ENCODE measurements around the gene NGDN.
"Not testable (repeated sequence)": the region's sequence is repeated elsewhere in the genome, so short reads cannot be mapped to it uniquely, and the experiment has no call there.

The NGDN gene, protein sequence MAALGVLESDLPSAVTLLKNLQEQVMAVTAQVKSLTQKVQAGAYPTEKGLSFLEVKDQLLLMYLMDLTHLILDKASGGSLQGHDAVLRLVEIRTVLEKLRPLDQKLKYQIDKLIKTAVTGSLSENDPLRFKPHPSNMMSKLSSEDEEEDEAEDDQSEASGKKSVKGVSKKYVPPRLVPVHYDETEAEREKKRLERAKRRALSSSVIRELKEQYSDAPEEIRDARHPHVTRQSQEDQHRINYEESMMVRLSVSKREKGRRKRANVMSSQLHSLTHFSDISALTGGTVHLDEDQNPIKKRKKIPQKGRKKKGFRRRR

DNA sequence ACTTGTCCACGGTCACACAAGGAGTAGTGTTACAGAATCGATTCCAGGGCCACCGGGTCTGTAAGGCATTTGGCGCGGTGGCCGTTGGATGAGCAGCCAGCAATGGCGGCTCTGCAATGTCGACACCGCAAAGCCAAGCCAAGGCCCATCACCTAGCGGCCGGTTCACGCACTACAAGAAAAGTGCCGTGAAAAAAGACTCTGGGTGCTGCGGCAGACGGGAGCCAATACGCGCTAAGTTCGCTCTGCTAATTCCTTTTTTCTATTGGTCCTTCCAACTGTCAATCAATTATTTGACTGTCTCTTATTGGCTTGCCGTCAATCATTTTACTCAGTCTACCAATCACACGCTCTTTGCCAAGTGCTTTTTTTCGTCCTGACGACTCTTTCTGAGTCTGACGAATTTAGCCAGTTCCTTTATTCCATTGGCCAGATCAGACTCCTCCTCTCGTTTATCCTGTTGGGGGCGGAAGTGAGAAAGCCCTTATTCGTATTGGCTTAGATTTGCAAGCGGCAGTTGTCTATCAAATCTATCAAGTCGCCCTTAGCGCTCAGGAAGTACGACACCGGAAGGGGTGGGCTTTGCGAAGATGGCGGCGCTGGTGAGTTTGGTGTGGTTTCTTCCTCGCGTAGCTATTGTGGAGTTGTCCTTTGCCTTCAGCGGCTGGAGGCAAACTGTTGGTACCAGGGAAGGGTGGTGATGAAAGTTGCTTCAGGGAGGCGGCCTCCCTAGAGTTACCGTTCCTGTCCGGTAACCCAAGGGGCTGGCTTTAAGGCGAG is at the start of gene NGDN:
TSS of gene NGDN (plus strand) at position 577 of the 779 bp plus-strand sequence. CDS start at position 590, 13 bp downstream.
- peak; percentile 100 for DNase-seq

GRCh38 chr14:23421594-23421993 is 47.9 kb upstream of the NGDN start:
- no peak for DNase-seq

GRCh38 chr14:23423657-23424056 is 45.8 kb upstream of the NGDN start:
- no peak for DNase-seq

DNA sequence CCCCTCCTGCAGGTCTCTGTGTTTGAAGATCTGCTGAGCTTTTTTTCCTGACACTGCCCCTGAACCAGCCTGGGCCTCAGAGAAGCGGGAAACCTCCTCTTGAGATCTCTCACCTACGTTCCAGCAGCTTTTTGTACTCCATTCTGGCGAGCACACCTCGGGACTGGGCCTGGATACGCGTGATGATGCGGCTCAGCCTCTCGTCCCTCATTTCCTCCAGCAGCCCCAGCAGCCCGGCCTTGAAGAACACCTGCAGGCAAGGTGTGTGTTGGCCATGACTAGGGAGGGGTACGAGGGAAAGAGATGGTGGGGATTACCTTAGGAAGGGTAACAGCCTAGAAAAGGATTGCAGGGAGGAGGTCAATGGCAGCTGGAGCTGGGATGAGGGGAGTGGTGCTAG is 44.3 kb upstream of the NGDN start:
- no peak for DNase-seq

- not testable (repeated sequence) for DNase-seq
Measured at GRCh38 chr14:23425798-23426197, 43.7 kb upstream of the NGDN start.

GRCh38 chr14:23428686-23429495 is 40.6 kb upstream of the NGDN start:
- no peak for DNase-seq

GRCh38 chr14:23430016-23430722 is 39.3 kb upstream of the NGDN start:
- DNase-seq, result no peak

- DNase-seq, result no peak
Measured at GRCh38 chr14:23430723-23431085, 38.8 kb upstream of the NGDN start.

- no peak for DNase-seq
Measured at GRCh38 chr14:23431486-23431885, 38.0 kb upstream of the NGDN start.

DNA sequence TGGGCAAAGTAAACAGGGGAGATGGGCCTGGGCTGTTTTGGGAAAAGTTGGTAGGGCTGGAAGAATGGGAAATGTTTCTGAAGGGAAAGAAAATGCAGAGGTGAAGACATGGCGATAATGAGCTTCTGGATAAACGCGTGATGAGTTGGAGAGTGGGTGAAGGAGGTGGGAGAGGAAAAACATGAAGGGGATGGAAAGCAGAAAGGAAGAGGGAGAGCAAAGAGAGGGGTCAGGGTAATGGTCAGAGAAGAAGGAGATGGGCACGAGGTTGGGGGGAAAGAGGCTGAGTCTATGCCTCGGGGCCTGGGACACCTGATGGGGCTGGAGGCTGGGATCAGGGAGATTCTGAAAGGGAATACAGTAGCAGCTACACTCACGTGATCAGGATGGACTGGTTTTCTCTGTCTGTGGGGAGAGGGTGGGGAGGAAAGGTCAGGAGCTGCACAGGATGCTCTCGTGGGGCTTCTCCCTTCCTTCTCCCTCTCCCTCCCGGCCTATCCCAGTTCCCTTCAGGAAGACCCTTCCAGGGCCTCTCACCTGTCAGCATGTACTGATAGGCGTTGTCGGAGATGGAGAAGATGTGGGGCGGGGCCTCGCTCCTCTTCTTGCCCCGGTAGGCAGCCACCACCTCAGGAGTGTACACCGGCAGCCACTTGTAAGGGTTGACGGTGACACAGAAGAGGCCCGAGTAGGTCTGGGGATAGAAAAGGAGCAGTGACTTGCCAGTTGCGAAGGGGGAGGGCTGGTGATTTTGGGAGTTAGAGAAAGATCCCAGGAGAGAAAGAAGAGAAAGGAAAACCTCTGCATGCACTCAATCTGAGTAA is 37.2 kb upstream of the NGDN start:
- DNase-seq, result no peak

- DNase-seq, result no peak
Measured at GRCh38 chr14:23432946-23433345, 36.6 kb upstream of the NGDN start.

DNA sequence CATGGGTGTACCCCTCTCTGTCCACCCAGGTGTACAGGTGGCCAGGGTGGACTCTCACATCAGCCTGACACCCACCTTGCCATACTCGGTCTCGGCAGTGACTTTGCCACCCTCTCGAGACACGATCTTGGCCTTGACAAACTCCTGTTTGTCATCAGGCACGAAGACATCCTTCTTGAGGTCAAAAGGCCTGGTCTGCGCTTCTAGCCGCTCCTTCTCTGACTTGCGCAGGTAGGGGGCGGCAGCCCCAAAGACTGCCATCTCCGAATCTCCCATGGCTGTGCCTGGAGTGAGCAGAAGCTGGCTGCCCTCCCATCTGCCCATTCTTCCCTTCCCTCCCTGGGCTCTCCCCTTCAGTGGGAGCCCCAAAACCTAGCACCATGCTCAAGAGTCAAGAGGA is 36.0 kb upstream of the NGDN start:
- no peak for DNase-seq

- no peak for DNase-seq
Measured at GRCh38 chr14:23434488-23435222, 34.8 kb upstream of the NGDN start.

DNA sequence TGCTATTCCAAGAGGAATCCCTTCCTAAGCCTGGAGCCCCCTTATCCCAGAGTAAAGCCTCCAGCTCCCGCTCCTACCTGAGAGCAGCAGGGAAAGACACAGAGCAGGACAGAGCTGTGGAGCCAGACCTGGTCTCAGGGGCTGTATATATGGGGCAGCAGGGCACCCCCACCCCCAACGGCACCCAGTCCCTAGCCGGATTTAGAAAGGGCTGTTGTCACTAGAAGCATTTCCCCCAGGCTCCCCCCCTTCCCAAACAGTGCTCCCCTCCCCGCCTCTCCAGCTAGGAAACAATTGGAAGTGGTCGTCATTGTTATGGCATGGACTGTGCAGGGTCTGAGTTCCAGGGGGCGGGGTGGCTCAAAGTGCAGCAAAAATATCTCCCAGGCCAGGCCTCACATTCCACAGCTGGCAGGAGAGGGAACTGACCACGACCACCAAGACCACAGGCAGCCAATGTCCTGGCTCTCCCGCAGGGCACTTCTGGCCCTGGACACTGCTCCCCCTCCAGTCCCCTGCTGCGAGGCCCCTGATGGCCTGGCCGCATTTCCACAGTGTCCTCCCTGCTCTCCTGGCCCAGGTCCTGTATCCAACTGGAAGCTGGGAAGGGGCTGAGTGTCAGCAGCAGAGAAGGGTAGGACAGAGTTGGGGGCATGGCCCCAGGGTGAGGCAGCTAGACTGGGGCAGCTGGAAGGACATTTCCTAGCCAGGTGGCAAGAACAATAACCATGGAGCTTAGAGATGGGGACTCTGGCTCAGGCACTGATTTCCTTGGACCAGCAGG is 33.8 kb upstream of the NGDN start, which contains the start of gene MYH7:
TSS of gene MYH7 (minus strand) at position 118 of the 784 bp plus-strand sequence. CDS start 1,928 bp downstream, outside the sequence.
- DNase-seq, result no peak

GRCh38 chr14:23436327-23437132 is 33.0 kb upstream of the NGDN start:
- no peak for DNase-seq

- no peak for DNase-seq
Measured at GRCh38 chr14:23437133-23438100, 32.1 kb upstream of the NGDN start.

DNA sequence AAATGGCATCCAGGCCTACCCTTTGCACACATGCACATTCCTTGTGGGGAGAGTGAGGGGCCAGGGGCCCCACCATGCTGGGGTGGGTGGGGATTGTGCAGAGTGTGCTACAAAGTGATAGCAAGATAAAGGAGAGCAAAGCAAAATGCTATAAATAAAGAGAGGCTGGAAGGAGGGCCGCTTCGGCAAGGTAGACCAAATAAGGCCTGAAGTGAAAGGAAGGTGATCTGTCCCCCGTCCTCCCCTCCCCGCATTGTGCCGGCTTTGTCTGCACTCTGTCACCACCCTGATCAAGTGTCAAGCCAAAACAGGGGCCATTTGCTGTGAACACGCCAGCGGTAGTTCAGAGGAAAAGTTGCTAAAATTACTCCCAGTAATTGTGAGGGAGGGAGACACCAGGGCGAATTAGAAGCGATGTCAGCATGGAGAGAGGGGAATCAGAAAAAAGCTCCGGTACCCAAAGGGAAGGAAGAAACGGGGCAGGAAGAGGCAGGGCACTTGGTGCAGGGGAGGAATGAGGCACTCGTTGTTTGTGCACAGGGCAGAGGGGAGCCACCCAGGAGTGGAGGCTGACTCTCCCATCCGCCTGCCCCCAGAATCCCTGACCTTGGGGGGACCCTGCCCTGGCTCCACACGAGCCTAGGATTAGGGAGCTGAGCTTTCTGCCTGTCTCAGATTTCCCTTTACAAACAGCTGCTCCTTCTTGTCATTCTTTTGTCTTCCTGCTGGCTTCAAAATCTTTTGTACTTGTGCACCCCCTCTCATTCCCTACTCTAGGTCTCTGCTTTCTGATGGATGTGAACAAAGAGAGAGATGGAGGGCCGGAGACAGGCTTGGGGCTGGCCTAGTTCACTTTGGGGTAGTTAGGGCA is 31.2 kb upstream of the NGDN start:
- DNase-seq, result no peak
